ENCODE measurements around the gene ACTR2.

DNA sequence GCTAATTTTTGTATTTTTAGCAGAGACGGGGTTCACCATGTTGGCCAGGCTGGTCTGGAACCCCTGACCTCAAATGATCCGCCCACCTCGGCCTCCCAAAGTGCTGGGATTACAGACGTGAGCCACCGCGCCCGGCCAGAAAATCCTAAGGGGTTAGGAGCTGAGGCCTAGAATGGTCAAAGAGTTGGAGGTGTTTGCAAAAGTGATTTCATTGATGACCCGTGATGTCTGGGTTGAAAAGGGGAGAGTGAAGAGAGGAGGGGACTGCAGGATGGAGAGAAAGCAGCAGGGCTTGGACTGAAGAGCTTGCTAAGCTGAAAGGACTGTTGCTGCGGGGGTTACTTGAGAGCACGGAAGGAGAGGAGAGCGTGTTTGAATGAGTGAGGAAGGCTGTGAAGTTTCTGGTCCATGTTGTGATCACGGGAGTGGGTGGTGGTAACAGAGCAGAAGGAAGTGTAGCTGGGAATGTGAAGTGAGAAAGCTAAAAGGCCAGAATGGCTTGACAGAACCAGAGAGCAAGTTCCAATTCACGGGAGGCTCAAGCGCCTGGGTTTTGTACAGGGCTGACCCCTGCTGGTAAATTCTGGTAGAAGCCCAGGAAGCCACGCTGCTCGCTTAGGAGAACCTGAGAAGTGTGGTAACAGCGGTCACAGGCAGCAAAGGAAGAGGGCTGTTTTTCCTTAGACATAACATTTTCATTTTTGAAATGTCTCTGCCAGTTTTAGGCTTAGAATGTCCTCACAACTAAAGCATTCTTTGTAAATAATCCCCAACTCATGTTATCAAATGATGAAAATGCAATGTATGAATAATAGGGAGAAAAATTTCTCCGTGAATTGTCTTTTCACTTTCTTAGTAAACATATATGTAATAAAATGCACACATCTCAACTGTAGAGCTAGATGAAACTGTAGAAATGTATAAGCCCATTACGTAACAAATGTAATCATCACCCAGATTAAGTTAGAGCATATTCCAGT lies 40.5 kb upstream of the ACTR2 start:
- TF ChIP-seq CTCF (IDR thresholded peaks at IDR 0.05), result peak; percentile 76 to 77
- TF ChIP-seq POLR2A (IDR thresholded peaks at IDR 0.05), result no peak
- no peak for TF ChIP-seq POLR2AphosphoS5 (IDR thresholded peaks at IDR 0.05)
- TF ChIP-seq EP300 (IDR thresholded peaks at IDR 0.05), result no peak
